PFSK-1 (cell line): ENCODE data around the gene DCTN3.

Source experiments
- FOXP2 ChIP-seq: optimal IDR thresholded peaks from 2 replicates; pipeline ENCODE3; 2011; ENCODE audit warnings: borderline replicate concordance, control low read depth, inconsistent platforms; ENCODE audit not compliant: insufficient read depth; ENCODE audit errors: extremely low read length, extremely low read depth
- REST ChIP-seq, 2 experiments: IDR thresholded peaks; 2 replicates each; pipeline versions ENCODE4 v1.6.1 to v1.8.0; 2011 to 2012; ENCODE audit warnings: low read depth in 2 of 2, low read length in 2 of 2, control low read depth in 1 of 2, inconsistent platforms in 1 of 2, mild to moderate bottlenecking in 1 of 2, moderate library complexity in 1 of 2; ENCODE audit not compliant: insufficient read depth in 1 of 2
- TAF1 ChIP-seq: IDR thresholded peaks from 2 replicates; pipeline ENCODE4 v1.6.1; 2012; ENCODE audit warnings: low read length, control low read depth, borderline replicate concordance; ENCODE audit not compliant: insufficient read depth

GRCh38 chr9:34658461-34658860 lies 38.2 kb upstream of the DCTN3 start:
- TF ChIP-seq FOXP2 (no peak), TAF1 (no peak), REST (IDR thresholded peaks at IDR 0.05; ENCODE audit: insufficient read depth in 1 of 2, low read depth in 2 of 2, low read length in 2 of 2) (no peak)
